A549 (cell line): ENCODE measurements around the gene ARFGEF2. TPM values are rescaled to one million over a fixed set of nuclear protein-coding genes. Genes with fewer than 3 reads are reported as not detected.

Experiments
- ATAC-seq, 2 experiments: fragments of 200-7000 bp in 1 of 2; fragments of >200 bp in 1 of 2; cut with Nextera tagmentation in 1 of 2; cut with Tn5 transposase in 1 of 2; 3 replicates each; pipeline versions ENCODE4 v1.8.0 to v1.9.1; 2018 to 2020; ENCODE audit warnings: mild to moderate bottlenecking in 1 of 2, moderate library complexity in 1 of 2
- CTCF ChIA-PET: fragments of 300-600 bp; sonication (Branson Sonifier 250); formaldehyde crosslinking; extraction: SDS; loops from one replicate; lab custom pipeline; 2021; ENCODE audit warnings: antibody characterized with exemption, inconsistent platforms; lab: Yijun Ruan, JAX
- POLR2A ChIA-PET: fragments of 350-600 bp; formaldehyde crosslinking; extraction: SDS; loops from one replicate; lab custom pipeline; 2021; ENCODE audit warnings: antibody characterized with exemption, inconsistent platforms; lab: Yijun Ruan, JAX
- DNase-seq, 2 experiments: peaks; one replicate each; pipeline versions ENCODE4 v3.0.0 to v3.0.0-alpha.2; 2011 to 2016; ENCODE audit warnings: low read depth in 1 of 2, low spot score in 1 of 2
- FAIRE-seq: peaks from 2 replicates; lab custom pipeline; 2011; peaks lifted over from hg19 to GRCh38; lab: Jason Lieb, UNC
- H3K27ac ChIP-seq, 2 experiments: fragments of >200 bp; sonication (Bioruptor Twin); formaldehyde crosslinking; 3 replicates each; pipeline ENCODE4 v1.5.1; 2016 to 2017
- H3K4me1 ChIP-seq: fragments of >200 bp; sonication (Bioruptor Twin); formaldehyde crosslinking; 3 replicates; pipeline ENCODE4 v1.6.1; 2016
- H3K4me2 ChIP-seq: fragments of >200 bp; sonication (Bioruptor Twin); formaldehyde crosslinking; 3 replicates; pipeline ENCODE4 v1.6.1; 2016
- H3K4me3 ChIP-seq: fragments of >200 bp; sonication (Bioruptor Twin); formaldehyde crosslinking; 3 replicates; pipeline ENCODE4 v1.5.1; 2016
- H3K9me3 ChIP-seq: fragments of >200 bp; sonication (Bioruptor Twin); formaldehyde crosslinking; 3 replicates; pipeline ENCODE4 v1.6.1; 2016
- ATOH8 ChIP-seq: fragments of 250-450 bp; sonication (Bioruptor Pico); IDR thresholded peaks from 2 replicates; pipeline ENCODE4 v1.5.0; 2020; ENCODE audit warnings: low read depth, mild to moderate bottlenecking, moderate library complexity
- CBX2 ChIP-seq: fragments of 200-600 bp; sonication (generic); IDR thresholded peaks from 2 replicates; pipeline ENCODE4 v1.6.1; 2016; ENCODE audit warnings: low read depth, mild to moderate bottlenecking, borderline replicate concordance
- CEBPB ChIP-seq, 2 experiments: fragments of >200 bp in 1 of 2; sonication (Bioruptor Twin) in 1 of 2; formaldehyde crosslinking in 1 of 2; IDR thresholded peaks; 2 replicates each; pipeline ENCODE4 v1.6.1; 2012 to 2016
- CHD2 ChIP-seq: fragments of 150-350 bp; IDR thresholded peaks from 2 replicates; pipeline ENCODE4 v1.6.1; 2014; ENCODE audit warnings: low read length; ENCODE audit not compliant: partially characterized antibody
- FOSB ChIP-seq: fragments of 250-450 bp; sonication (Bioruptor Pico); IDR thresholded peaks from 2 replicates; pipeline ENCODE4 v1.5.0; 2020; ENCODE audit warnings: mild to moderate bottlenecking, moderate library complexity
- FOSL2 ChIP-seq, 2 experiments: fragments of 450-650 bp in 1 of 2; fragments of >200 bp in 1 of 2; sonication (Bioruptor Twin) in 1 of 2; formaldehyde crosslinking; IDR thresholded peaks; 2 replicates each; pipeline versions ENCODE4 v1.5.0 to v1.6.1; 2016 to 2020; ENCODE audit warnings: mild to moderate bottlenecking in 1 of 2, moderate library complexity in 1 of 2
- FOXS1 ChIP-seq: fragments of 250-450 bp; sonication (Bioruptor Pico); IDR thresholded peaks from 2 replicates; pipeline ENCODE4 v1.5.0; 2020; ENCODE audit warnings: mild to moderate bottlenecking, moderate library complexity
- HEYL ChIP-seq: fragments of 250-450 bp; sonication (Bioruptor Pico); IDR thresholded peaks from 2 replicates; pipeline ENCODE4 v1.8.0; 2021; ENCODE audit warnings: mild to moderate bottlenecking, moderate library complexity
- HOXA7 ChIP-seq: fragments of 250-450 bp; sonication (Bioruptor Pico); IDR thresholded peaks from 2 replicates; pipeline ENCODE4 v1.5.0; 2020; ENCODE audit warnings: mild to moderate bottlenecking, moderate library complexity
- HOXB5 ChIP-seq: fragments of 250-450 bp; sonication (Bioruptor Pico); IDR thresholded peaks from 2 replicates; pipeline ENCODE4 v1.5.0; 2020; ENCODE audit warnings: mild to moderate bottlenecking, moderate library complexity
- JUN ChIP-seq, 2 experiments: fragments of >200 bp; sonication (Bioruptor Twin); formaldehyde crosslinking; IDR thresholded peaks; 2 replicates in 1 of 2; 3 replicates in 1 of 2; pipeline ENCODE4 v1.6.1; 2016 to 2017
- JUNB ChIP-seq: fragments of >200 bp; sonication (Bioruptor Twin); formaldehyde crosslinking; IDR thresholded peaks from 2 replicates; pipeline ENCODE4 v1.6.1; 2016
- MAX ChIP-seq: IDR thresholded peaks from 2 replicates; pipeline ENCODE4 v1.6.1; 2012
- NR3C1 ChIP-seq: fragments of >200 bp; sonication (Bioruptor Twin); formaldehyde crosslinking; IDR thresholded peaks from 3 replicates; pipeline ENCODE4 v1.6.1; 2017
- POLR2A ChIP-seq: IDR thresholded peaks from 2 replicates; pipeline ENCODE4 v1.6.1; 2012; ENCODE audit warnings: mild to moderate bottlenecking, low read length
- RAD21 ChIP-seq, 2 experiments: fragments of >200 bp in 1 of 2; sonication (Bioruptor Twin) in 1 of 2; formaldehyde crosslinking in 1 of 2; IDR thresholded peaks in 1 of 2; conservative IDR thresholded peaks in 1 of 2; 2 replicates in 1 of 2; 3 replicates in 1 of 2; pipeline ENCODE4 v1.6.1; 2012 to 2018; ENCODE audit warnings: inconsistent platforms in 1 of 2
- USF2 ChIP-seq: fragments of 450-650 bp; IDR thresholded peaks from 2 replicates; pipeline ENCODE4 v1.6.1; 2014; ENCODE audit warnings: antibody characterized with exemption
- ZC3H11A ChIP-seq: fragments of 450-650 bp; IDR thresholded peaks from 2 replicates; pipeline ENCODE4 v1.6.1; 2014; ENCODE audit warnings: antibody characterized with exemption, mild to moderate bottlenecking
- WGBS: methylation state at CpG from one replicate; pipeline ENCODE4 v1.1.6; 2017; ENCODE audit errors: missing lambda C conversion rate; 5-methylcytosine and 5-hydroxymethylcytosine counted together
- polyA plus RNA-seq, 4 experiments: library from polyadenylated mRNA; depleted of rRNA in 3 of 4; stranded (reverse); fragments of >200 nt; fragmentation: RNase III in 1 of 4; extraction: RNeasy Plus Mini Kit Qiagen cat#74134 plus additional on column Dnase treatment in 1 of 4; gene quantifications; 2 replicates in 3 of 4; 3 replicates in 1 of 4; pipeline ENCODE4 v1.2.3, GENCODE V29; 2011 to 2017
- TF ChIP-seq, protein P1 (sequence below): IDR thresholded peaks from 2 replicates; pipeline ENCODE4 v1.6.1; 2012

The ARFGEF2 gene
- polyA plus RNA-seq, 2 of the 4 experiments (the other 2 are of a cell fraction), result 12.3 to 24.3 TPM

DNA sequence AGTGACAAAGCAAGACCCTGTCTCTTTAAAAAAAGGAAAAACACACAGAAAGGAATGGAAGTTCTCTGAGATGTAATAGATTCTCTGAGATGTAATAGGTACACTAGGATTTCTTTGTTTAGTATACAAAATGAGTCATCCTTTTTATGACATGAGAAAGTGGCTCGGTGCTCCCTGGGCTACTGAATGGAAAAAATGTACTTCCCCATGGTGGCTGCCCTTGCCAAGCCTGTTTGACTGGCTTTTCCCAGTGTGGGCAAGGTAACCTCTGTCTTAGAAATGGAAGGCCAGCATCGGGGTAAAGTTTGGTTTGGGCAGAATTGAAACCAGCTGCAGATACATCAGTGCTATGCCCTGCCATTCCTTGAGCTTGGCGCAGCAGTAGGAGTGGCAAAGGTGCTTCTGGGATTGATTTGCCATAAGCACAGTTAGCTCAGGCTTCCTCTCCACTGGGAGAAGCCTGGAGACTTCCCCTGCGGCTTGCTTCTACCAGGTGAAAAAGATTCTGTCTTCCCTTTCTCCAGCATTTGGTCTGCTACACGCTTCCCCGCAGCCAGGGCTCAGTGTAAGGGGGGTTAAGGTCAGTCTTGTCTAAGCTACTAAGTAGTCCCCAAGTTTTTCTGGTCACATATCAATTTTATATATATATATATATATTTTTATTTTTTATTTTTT, 24.5 kb downstream of the ARFGEF2 start:
- ChIA-PET POLR2A (no interaction called here), CTCF (interaction anchor here (1.2 to 1.7 kb wide), 2 partner anchors 33 to 289 kb away, joined by 3 to 10 read pairs; no protein-coding TSS in a partner anchor)
- FAIRE-seq, result no peak
- TF ChIP-seq FOSL2 (IDR thresholded peaks at IDR 0.05), result no peak
- TF ChIP-seq FOSL2 (CRISPR knock-in tag; IDR thresholded peaks at IDR 0.05), result peak; percentile 64
- no peak for TF ChIP-seq MAX
- no peak overlapping the region for H3K4me2 ChIP-seq
- 71% methylated on average over 6 of the region's 6 CpGs for WGBS
- H3K27ac ChIP-seq, result no peak overlapping the region
- no peaks in the 10 kb centered on the region for H3K9me3 ChIP-seq
- H3K4me1 ChIP-seq, result peaks cover 9% of the 10 kb centered on the region
- ATAC-seq, result peak; percentile 55 to 64; a peak in 3 of 6 replicates
- no peak overlapping the region for H3K4me3 ChIP-seq
- peak in 1 of 2 experiments; percentile 33 for DNase-seq

- no peak for TF ChIP-seq JUN (IDR thresholded peaks at IDR 0.05)
- TF ChIP-seq HEYL, result no peak
- no peak for TF ChIP-seq USF2
- TF ChIP-seq FOXS1 (CRISPR knock-in tag), result no peak
- TF ChIP-seq POLR2A, result no peak
- TF ChIP-seq RAD21 (conservative IDR thresholded peaks at IDR 0.05 in 1 of 2, IDR thresholded peaks at IDR 0.05 in 1 of 2), result no peak
- no peak for TF ChIP-seq HOXB5 (CRISPR knock-in tag)
- no peak for TF ChIP-seq CBX2
- TF ChIP-seq CHD2, result no peak
- TF ChIP-seq CEBPB (IDR thresholded peaks at IDR 0.05), result no peak
- TF ChIP-seq ZC3H11A, result no peak
- CTCF ChIA-PET, result interaction anchor here (0.9 to 2.0 kb wide), 4 partner anchors 10 to 44 kb away, joined by 3 to 9 read pairs (median 3); no protein-coding TSS in a partner anchor
- ATAC-seq (no peak), DNase-seq (no peak), FAIRE-seq (no peak)
- WGBS, result 94% methylated on average over 6 of the region's 6 CpGs
- Histone ChIP-seq H3K4me3 (no peak overlapping the region), H3K9me3 (no peaks in the 10 kb centered on the region), H3K4me1 (peaks cover 9% of the 10 kb centered on the region), H3K4me2 (no peak overlapping the region), H3K27ac (no peak overlapping the region)
- POLR2A ChIA-PET, result no interaction called here
These were observed 27.1 kb downstream of the ARFGEF2 start for GRCh38 chr20:48948612-48949011.

DNA sequence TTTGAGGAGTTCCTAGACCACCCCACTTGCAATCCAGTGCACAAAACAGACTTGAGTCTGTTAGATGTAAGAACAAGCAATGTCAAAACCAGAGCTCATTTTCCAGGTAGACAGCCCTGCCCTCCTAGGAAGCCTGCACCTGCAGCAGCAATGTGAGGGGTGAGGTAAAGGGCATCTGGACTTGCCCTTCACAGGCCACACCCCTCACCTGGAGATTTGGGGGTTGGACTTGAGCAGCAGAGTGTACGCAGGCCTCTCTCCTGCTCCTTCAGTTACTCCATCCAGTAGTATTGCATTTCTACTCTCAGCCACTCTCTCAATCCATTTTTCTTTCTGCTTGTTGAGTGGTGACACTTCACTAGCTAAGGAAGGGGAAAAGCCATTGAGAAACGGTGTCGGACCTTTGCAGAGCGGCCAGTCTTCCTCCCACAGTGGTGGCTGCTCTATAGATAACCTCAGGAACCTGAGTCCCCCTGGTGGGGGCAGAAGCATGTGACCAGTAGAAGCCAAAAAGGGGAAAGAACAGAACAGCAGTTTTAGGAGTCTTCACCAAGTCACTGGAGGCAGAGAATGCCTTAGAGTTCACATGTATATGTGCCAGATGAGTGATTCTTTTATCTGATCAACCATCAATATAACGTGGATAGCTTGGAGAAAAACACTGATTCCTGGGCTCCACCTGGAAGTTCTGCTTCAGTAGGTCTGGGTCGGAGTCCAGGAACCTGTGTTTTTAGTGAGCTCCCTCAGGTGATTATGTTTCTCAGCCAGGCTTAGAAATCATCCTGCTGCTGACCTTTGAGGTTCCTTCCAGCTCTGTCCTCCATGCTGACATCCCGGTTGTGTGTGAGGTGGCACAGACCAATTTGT, 28.0 kb downstream of the ARFGEF2 start:
- TF ChIP-seq NR3C1, result no peak
- no peak for TF ChIP-seq ATOH8
- no peak for TF ChIP-seq FOSB (CRISPR knock-in tag)
- TF ChIP-seq HOXA7, result no peak
- TF ChIP-seq, protein P1, sequence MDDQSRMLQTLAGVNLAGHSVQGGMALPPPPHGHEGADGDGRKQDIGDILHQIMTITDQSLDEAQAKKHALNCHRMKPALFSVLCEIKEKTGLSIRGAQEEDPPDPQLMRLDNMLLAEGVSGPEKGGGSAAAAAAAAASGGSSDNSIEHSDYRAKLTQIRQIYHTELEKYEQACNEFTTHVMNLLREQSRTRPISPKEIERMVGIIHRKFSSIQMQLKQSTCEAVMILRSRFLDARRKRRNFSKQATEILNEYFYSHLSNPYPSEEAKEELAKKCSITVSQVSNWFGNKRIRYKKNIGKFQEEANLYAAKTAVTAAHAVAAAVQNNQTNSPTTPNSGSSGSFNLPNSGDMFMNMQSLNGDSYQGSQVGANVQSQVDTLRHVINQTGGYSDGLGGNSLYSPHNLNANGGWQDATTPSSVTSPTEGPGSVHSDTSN, result no peak
- no peak for TF ChIP-seq JUNB
- peak in 1 of 2 experiments; percentile 9; a peak in 1 of 5 replicates for TF ChIP-seq RAD21 (conservative IDR thresholded peaks at IDR 0.05 in 1 of 2, IDR thresholded peaks at IDR 0.05 in 1 of 2)
- TF ChIP-seq, all 56 proteins: peak for 1
- ATAC-seq (peak; percentile 48 to 53; a peak in 4 of 6 replicates), DNase-seq (peak in 1 of 2 experiments; percentile 25), FAIRE-seq (no peak)
- CTCF ChIA-PET, result interaction anchor here (0.7 to 2.0 kb wide), 6 partner anchors 9 to 292 kb away, joined by 3 to 9 read pairs (median 4); no protein-coding TSS in a partner anchor
- H3K4me2 ChIP-seq, result no peak overlapping the region
- H3K4me3 ChIP-seq, result no peak overlapping the region
- H3K9me3 ChIP-seq, result no peaks in the 10 kb centered on the region
- no peak overlapping the region for H3K27ac ChIP-seq
- 94% methylated on average over 7 of the region's 7 CpGs for WGBS
- peaks cover 9% of the 10 kb centered on the region for H3K4me1 ChIP-seq
- POLR2A ChIA-PET, result no interaction called here
